ENCODE results near the gene HBA1.
"Not testable (repeated sequence)": the region's sequence is repeated elsewhere in the genome, so short reads cannot be mapped to it uniquely, and the experiment has no call there.

HBA1 gene

DNA sequence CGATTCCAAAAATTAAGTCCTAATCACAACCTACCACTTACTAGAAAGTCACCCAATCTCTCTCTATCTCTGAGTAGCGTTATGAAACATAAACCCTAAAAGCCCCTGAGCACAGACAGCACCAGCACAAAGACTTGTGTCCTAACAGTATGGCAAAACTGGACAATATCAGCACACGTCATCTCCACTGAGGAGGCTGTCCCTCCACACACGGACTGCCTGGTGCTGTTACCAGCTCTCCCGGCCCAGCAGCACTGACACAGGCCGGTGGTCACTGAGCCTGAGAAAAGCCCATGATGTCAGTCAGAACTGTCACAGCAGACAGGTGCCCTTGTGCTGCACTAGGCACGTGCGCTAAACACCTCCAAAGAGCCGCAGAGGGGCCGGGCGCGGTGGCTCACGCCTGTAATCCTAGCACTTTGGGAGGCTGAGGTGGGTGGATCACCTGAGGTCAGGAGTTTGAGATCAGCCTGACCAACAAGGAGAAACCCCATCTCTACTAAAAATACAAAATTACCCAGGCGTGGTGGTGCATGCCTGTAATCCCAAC, 35.2 kb downstream of the HBA1 start:
- DNase-seq = not testable (repeated sequence)

DNA sequence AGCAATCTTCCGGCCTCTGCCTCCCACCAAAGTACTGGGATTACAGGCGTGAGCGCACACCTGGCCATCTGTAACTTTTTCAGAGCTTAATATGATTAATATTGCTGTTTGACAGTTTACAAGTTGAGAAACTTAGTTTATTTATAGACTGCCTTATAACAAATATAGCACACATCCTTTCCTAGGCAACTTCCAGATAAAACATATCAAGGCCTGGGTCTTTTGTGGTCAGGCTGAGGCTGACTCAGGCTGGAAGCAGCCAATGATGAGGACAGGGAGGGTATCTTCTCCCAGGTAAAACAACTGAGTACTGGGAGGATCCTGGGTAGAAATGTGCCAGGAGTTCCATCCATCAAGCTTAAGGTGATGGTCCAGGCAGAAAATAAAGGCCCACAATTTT, 36.5 kb downstream of the HBA1 start:
- no peak for DNase-seq

DNA sequence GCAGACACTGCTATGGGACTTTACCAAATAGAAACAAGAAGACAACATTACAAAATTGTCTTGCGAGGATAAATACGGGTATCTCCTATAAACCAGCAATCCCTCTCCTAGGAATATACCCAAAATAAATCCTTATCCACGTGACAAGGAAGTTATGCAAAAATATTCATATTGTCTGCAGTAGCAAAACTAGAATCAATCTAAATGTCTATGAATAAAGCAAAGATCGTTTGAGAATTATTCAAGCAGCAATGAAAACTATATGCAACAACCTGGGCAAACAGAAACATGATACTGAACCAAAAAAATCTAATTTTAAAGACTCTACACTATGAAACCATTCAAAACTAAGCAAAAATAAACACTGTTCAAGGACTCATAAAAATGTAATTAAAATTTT, 43.5 kb downstream of the HBA1 start:
- no peak for DNase-seq
